GOT3 (cell line): ENCODE measurements around the gene CYB5B.
A peak's percentile ranks its signal among the peaks of the same experiment; 100 is the strongest.

Experiments
- DNase-seq: peaks from one replicate; lab custom pipeline; 2025; ENCODE audit warnings: mixed read lengths; lab: John Stamatoyannopoulos, UW

Gene CYB5B

GRCh38 chr16:69448470-69449193, 24.2 kb downstream of the CYB5B start:
- no peak for DNase-seq

- DNase-seq: no peak
Observed at GRCh38 chr16:69451166-69451565, 26.7 kb downstream of the CYB5B start.

GRCh38 chr16:69453936-69454335, 29.5 kb downstream of the CYB5B start:
- no peak for DNase-seq

- no peak for DNase-seq
Observed at GRCh38 chr16:69463876-69464275, 39.5 kb downstream of the CYB5B start.

- DNase-seq: no peak
Observed at GRCh38 chr16:69465083-69465721, 40.8 kb downstream of the CYB5B start.

- no peak for DNase-seq
Observed at GRCh38 chr16:69465881-69466280, 41.5 kb downstream of the CYB5B start.

- no peak for DNase-seq
Observed at GRCh38 chr16:69466547-69466946, 42.1 kb downstream of the CYB5B start.

GRCh38 chr16:69467080-69467479, 42.7 kb downstream of the CYB5B start:
- DNase-seq: no peak

- no peak for DNase-seq
Observed at GRCh38 chr16:69467531-69468204, 43.2 kb downstream of the CYB5B start.

GRCh38 chr16:69469807-69470561, 45.6 kb downstream of the CYB5B start:
- DNase-seq: no peak

GRCh38 chr16:69471121-69471520, 46.7 kb downstream of the CYB5B start:
- DNase-seq: no peak

- DNase-seq: no peak
Observed at GRCh38 chr16:69474408-69474807, 50.0 kb downstream of the CYB5B start.

- DNase-seq: no peak
Observed at GRCh38 chr16:69476920-69477443, 52.6 kb downstream of the CYB5B start.

GRCh38 chr16:69477546-69477945, 53.1 kb downstream of the CYB5B start:
- no peak for DNase-seq

GRCh38 chr16:69478685-69479084, 54.3 kb downstream of the CYB5B start:
- DNase-seq: no peak

GRCh38 chr16:69479775-69480174, 55.4 kb downstream of the CYB5B start:
- no peak for DNase-seq

- no peak for DNase-seq
Observed at GRCh38 chr16:69481901-69482341, 57.5 kb downstream of the CYB5B start.

- DNase-seq: peak; percentile 45
Observed at GRCh38 chr16:69482410-69482991, 58.1 kb downstream of the CYB5B start.

GRCh38 chr16:69483611-69484010, 59.2 kb downstream of the CYB5B start:
- DNase-seq: no peak

GRCh38 chr16:69485361-69485760, 60.9 kb downstream of the CYB5B start:
- DNase-seq: no peak

GRCh38 chr16:69485816-69486215, 61.4 kb downstream of the CYB5B start:
- no peak for DNase-seq

- no peak for DNase-seq
Observed at GRCh38 chr16:69486272-69486671, 61.9 kb downstream of the CYB5B start.
